Mucosa of stomach (tissue), 1 donor: ENCODE results near the gene MTURN.

ENCODE experiments used
- H3K27me3 ChIP-seq: one replicate; pipeline ENCODE4 v1.7.0; 2013; ENCODE audit warnings: mild to moderate bottlenecking, low read length; ENCODE audit not compliant: control insufficient read depth, insufficient read depth
- H3K36me3 ChIP-seq: one replicate; pipeline ENCODE4 v1.7.0; 2013; ENCODE audit warnings: low read length; ENCODE audit not compliant: control insufficient read depth, insufficient read depth
- H3K4me1 ChIP-seq: one replicate; pipeline ENCODE4 v1.7.0; 2013; ENCODE audit warnings: mild to moderate bottlenecking, low read length; ENCODE audit not compliant: control insufficient read depth, insufficient read depth
- H3K4me3 ChIP-seq: one replicate; pipeline ENCODE4 v1.7.0; 2013; ENCODE audit warnings: low read length
- H3K9ac ChIP-seq: one replicate; pipeline ENCODE4 v1.7.0; 2013; ENCODE audit warnings: mild to moderate bottlenecking, low read length, moderate library complexity
- H3K9me3 ChIP-seq: one replicate; pipeline ENCODE4 v1.7.0; 2013; ENCODE audit warnings: mild to moderate bottlenecking, low read length, moderate library complexity; ENCODE audit not compliant: control insufficient read depth
- donor health status: Pancreatic carcinoma.

The MTURN gene

DNA sequence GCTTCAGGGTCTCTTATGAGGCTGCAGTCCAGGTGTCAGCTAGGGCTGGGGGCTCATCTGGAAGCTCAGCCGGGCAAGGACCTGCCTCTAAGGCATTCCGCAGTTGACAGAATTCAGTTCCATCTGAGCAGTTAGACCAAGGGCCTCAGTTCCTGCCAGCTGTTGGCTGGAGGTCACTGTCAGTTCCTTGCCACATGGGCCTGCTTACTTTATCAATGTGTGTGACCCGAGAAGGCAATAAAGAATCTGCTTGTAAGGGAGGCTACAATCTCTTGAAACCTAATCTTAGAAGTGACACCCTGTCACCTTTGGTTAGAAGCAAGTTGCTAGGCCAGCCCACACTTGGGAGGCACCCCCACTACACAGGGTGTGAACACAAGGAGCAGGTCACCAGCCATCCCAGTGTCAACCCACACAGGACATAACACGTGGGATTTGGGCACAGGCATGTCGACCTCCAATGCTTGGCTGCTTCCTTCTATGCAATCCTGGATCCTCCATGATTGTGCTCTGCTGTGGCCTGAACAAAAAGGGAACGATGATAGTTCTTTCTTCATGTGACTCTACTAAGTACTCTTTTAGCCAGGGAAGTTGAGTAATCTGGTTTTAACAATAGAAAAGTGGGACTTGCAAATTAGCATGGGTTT lies 41.8 kb downstream of the MTURN start:
- Histone ChIP-seq H3K4me3 (no peak overlapping the region), H3K4me1 (peaks cover 59% of the 10 kb centered on the region), H3K9me3 (no peaks in the 10 kb centered on the region), H3K27me3 (no peaks in the 10 kb centered on the region), H3K36me3 (no peaks in the 10 kb centered on the region), H3K9ac (no peak overlapping the region)

GRCh38 chr7:30177186-30177585 lies 42.4 kb downstream of the MTURN start:
- Histone ChIP-seq H3K9ac (no peak overlapping the region), H3K36me3 (no peaks in the 10 kb centered on the region), H3K27me3 (no peaks in the 10 kb centered on the region), H3K9me3 (no peaks in the 10 kb centered on the region), H3K4me1 (peaks cover 58% of the 10 kb centered on the region), H3K4me3 (no peak overlapping the region)

- H3K9ac ChIP-seq = no peak overlapping the region
- H3K36me3 ChIP-seq = no peaks in the 10 kb centered on the region
- H3K4me3 ChIP-seq = no peak overlapping the region
- no peaks in the 10 kb centered on the region for H3K27me3 ChIP-seq
- no peaks in the 10 kb centered on the region for H3K9me3 ChIP-seq
- H3K4me1 ChIP-seq = peaks cover 54% of the 10 kb centered on the region
Measured at GRCh38 chr7:30177965-30178364, 43.2 kb downstream of the MTURN start.

GRCh38 chr7:30178748-30179436 lies 44.1 kb downstream of the MTURN start:
- H3K36me3 ChIP-seq = no peaks in the 10 kb centered on the region
- H3K9me3 ChIP-seq = no peaks in the 10 kb centered on the region
- H3K4me3 ChIP-seq = no peak overlapping the region
- no peaks in the 10 kb centered on the region for H3K27me3 ChIP-seq
- H3K4me1 ChIP-seq = peaks cover 44% of the 10 kb centered on the region
- H3K9ac ChIP-seq = no peak overlapping the region

- Histone ChIP-seq H3K36me3 (no peaks in the 10 kb centered on the region), H3K4me1 (peaks cover 49% of the 10 kb centered on the region), H3K9me3 (no peaks in the 10 kb centered on the region), H3K4me3 (no peak overlapping the region), H3K9ac (no peak overlapping the region), H3K27me3 (no peaks in the 10 kb centered on the region)
Measured at GRCh38 chr7:30180718-30181117, 45.9 kb downstream of the MTURN start.

GRCh38 chr7:30181211-30181610 lies 46.4 kb downstream of the MTURN start:
- H3K27me3 ChIP-seq = no peaks in the 10 kb centered on the region
- no peak overlapping the region for H3K4me3 ChIP-seq
- peaks cover 45% of the 10 kb centered on the region for H3K4me1 ChIP-seq
- no peak overlapping the region for H3K9ac ChIP-seq
- H3K36me3 ChIP-seq = no peaks in the 10 kb centered on the region
- H3K9me3 ChIP-seq = no peaks in the 10 kb centered on the region

DNA sequence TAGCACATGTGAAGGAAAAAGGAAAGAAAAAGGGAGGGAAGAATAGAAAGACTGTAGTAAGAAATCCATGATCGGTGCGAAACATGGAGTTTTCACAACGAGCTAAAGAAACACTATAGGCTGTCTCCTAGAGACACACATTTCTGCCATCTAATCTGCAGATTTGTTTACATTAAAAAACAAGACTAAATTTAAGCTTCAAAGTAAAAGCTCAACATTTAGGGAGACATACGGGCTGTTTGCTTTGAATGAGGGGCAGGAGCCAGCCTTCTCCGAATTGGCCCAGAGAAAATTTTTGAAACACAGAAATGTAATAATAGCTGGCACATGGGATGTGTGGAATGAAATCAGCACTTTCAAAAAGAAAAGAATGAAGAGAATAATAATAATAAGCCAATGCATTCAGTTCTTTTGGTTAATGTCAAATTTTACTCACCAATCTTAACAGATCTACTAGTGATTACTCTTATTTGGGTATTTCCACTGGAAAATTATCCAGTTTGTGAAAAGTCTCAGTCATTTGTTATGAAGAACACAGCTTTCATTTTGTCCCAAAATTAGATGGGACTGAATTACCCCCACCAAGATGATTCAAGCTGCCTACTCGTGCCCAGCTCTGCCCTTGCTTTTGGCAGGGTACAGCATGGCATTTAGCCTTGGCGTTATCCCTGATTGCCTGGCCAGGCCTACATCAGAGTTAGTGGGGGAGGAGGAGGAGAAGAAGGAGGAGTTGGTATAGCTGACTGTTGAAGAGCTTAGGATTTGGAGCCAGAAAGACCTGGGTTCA lies 47.1 kb downstream of the MTURN start:
- Histone ChIP-seq H3K4me3 (no peak overlapping the region), H3K27me3 (no peaks in the 10 kb centered on the region), H3K36me3 (no peaks in the 10 kb centered on the region), H3K9me3 (no peaks in the 10 kb centered on the region), H3K4me1 (peaks cover 38% of the 10 kb centered on the region), H3K9ac (no peak overlapping the region)

DNA sequence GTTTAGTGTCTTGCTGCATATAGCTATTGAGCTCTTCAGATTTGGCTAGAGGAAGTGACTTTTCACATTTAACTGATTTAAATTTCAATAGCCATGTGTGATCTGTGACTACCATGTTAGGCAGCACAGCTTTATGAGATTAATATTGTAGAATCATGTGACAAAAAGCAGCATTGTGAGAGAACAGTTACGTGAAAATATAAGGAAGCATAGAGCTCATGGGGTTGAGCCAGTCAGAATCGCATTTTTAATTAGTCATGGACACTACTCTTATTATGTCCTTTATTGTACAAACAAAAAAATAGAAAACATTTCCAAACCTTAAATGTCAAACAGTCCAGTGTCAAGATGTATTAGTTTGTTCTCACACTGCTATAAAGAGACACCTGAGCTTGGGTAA lies 48.0 kb downstream of the MTURN start:
- Histone ChIP-seq H3K4me1 (peaks cover 33% of the 10 kb centered on the region), H3K4me3 (no peak overlapping the region), H3K9ac (no peak overlapping the region), H3K27me3 (no peaks in the 10 kb centered on the region), H3K9me3 (no peaks in the 10 kb centered on the region), H3K36me3 (no peaks in the 10 kb centered on the region)

- H3K36me3 ChIP-seq = no peaks in the 10 kb centered on the region
- no peaks in the 10 kb centered on the region for H3K9me3 ChIP-seq
- H3K9ac ChIP-seq = no peak overlapping the region
- H3K4me3 ChIP-seq = no peak overlapping the region
- peaks cover 29% of the 10 kb centered on the region for H3K4me1 ChIP-seq
- H3K27me3 ChIP-seq = no peaks in the 10 kb centered on the region
Measured at GRCh38 chr7:30183749-30184369, 49.1 kb downstream of the MTURN start.

- H3K9ac ChIP-seq = no peak overlapping the region
Measured at GRCh38 chr7:30184791-30185487, 50.2 kb downstream of the MTURN start.

GRCh38 chr7:30185496-30185895 lies 50.7 kb downstream of the MTURN start:
- H3K4me1 ChIP-seq = peaks cover 22% of the 10 kb centered on the region
- no peaks in the 10 kb centered on the region for H3K9me3 ChIP-seq
- H3K36me3 ChIP-seq = no peaks in the 10 kb centered on the region
- H3K27me3 ChIP-seq = no peaks in the 10 kb centered on the region
- no peak overlapping the region for H3K4me3 ChIP-seq
- H3K9ac ChIP-seq = no peak overlapping the region

More at GRCh38 chr7:30184791-30185487, 50.2 kb downstream of the MTURN start:
- no peaks in the 10 kb centered on the region for H3K27me3 ChIP-seq
- no peak overlapping the region for H3K4me3 ChIP-seq
- H3K36me3 ChIP-seq = no peaks in the 10 kb centered on the region
- H3K4me1 ChIP-seq = peaks cover 22% of the 10 kb centered on the region
- no peaks in the 10 kb centered on the region for H3K9me3 ChIP-seq
